K562 (cell line): ENCODE results near the gene NCKIPSD. TPM values are rescaled to one million over a fixed set of nuclear protein-coding genes. Genes with fewer than 3 reads are reported as not detected.

Source experiments
- ATAC-seq: fragments of 200-7000 bp; cut with Tn5 transposase; 3 replicates; pipeline ENCODE4 v1.9.1; 2020; ENCODE audit warnings: moderate library complexity
- BruUV-seq: library from RNA; stranded (reverse); fragments of 400-500 nt; replicated peaks from 2 replicates; lab custom pipeline; 2021; lab: Mats Ljungman, UMichigan
- CTCF ChIA-PET: fragments of 300-600 bp; formaldehyde crosslinking; extraction: SDS; loops from one replicate; lab custom pipeline; 2021; ENCODE audit warnings: low intra/inter-chr PET ratio; lab: Yijun Ruan, JAX
- POLR2A ChIA-PET: fragments of 300-600, 350-650 bp; sonication (Branson Sonifier 250); formaldehyde crosslinking; extraction: SDS; loops from one replicate; lab custom pipeline; 2021; ENCODE audit warnings: antibody characterized with exemption, inconsistent platforms; lab: Yijun Ruan, JAX
- DNase-seq, 4 experiments: peaks; one replicate each; pipeline versions ENCODE4 v3.0.0 to v3.0.0-alpha.2; 2011 to 2018; ENCODE audit warnings: low spot score in 3 of 4, mixed read lengths in 3 of 4; ENCODE audit errors: extremely low read depth in 1 of 4
- FAIRE-seq: peaks from 2 replicates; lab custom pipeline; 2011; peaks lifted over from hg19 to GRCh38; lab: Jason Lieb, UNC
- H2AFZ ChIP-seq: 2 replicates; pipeline ENCODE4 v1.6.0; 2011; ENCODE audit warnings: low read depth, low read length, control low read depth, inconsistent platforms
- H3K27ac ChIP-seq: fragments of 200-600 bp; 3 replicates; pipeline ENCODE4 v1.8.0; 2011; ENCODE audit warnings: low read depth, mild to moderate bottlenecking, control low read depth, inconsistent platforms, low read length, moderate library complexity, mixed read lengths; ENCODE audit errors: extremely low read depth
- H3K27me3 ChIP-seq, 2 experiments: fragments of 300-600 bp in 1 of 2; 2 replicates in 1 of 2; 3 replicates in 1 of 2; pipeline versions ENCODE4 v1.6.0 to v1.8.0; 2011; ENCODE audit warnings: inconsistent platforms in 2 of 2, low read length in 2 of 2, mild to moderate bottlenecking in 1 of 2, mixed read lengths in 1 of 2, moderate library complexity in 1 of 2; ENCODE audit not compliant: control insufficient read depth in 2 of 2, insufficient read depth in 2 of 2
- H3K36me3 ChIP-seq: fragments of 300-600 bp; 3 replicates; pipeline ENCODE4 v1.8.0; 2011; ENCODE audit warnings: mild to moderate bottlenecking, low read length, inconsistent platforms; ENCODE audit not compliant: control insufficient read depth, insufficient read depth
- H3K4me1 ChIP-seq, 2 experiments: fragments of 200-600 bp in 1 of 2; replicated peaks in 1 of 2; 2 replicates in 1 of 2; 3 replicates in 1 of 2; pipeline versions ENCODE4 v1.5.1 to v1.8.0; 2011; ENCODE audit warnings: inconsistent platforms in 2 of 2, low read length in 2 of 2, mild to moderate bottlenecking in 1 of 2, mixed read lengths in 1 of 2, moderate library complexity in 1 of 2; ENCODE audit not compliant: control insufficient read depth in 2 of 2, insufficient read depth in 2 of 2
- H3K4me2 ChIP-seq: 2 replicates; pipeline ENCODE4 v1.6.1; 2011; ENCODE audit warnings: low read length, control low read depth, inconsistent platforms, mixed read lengths; ENCODE audit not compliant: insufficient read depth
- H3K4me3 ChIP-seq: fragments of 200-600 bp; sonication (generic), shearing (Covaris generic); 2 replicates; pipeline ENCODE4 v1.5.1; 2016; ENCODE audit warnings: control low read depth, inconsistent platforms
- H3K79me2 ChIP-seq: fragments of 200-600 bp; 3 replicates; pipeline ENCODE4 v1.8.0; 2011; ENCODE audit warnings: low read length, inconsistent platforms; ENCODE audit not compliant: control insufficient read depth, insufficient read depth
- H3K9ac ChIP-seq, 2 experiments: 2 replicates each; pipeline versions ENCODE4 v1.6.0 to v1.6.1; 2011; ENCODE audit warnings: low read depth in 2 of 2, low read length in 2 of 2, control low read depth in 1 of 2, inconsistent platforms in 1 of 2, mild to moderate bottlenecking in 1 of 2, mixed read lengths in 1 of 2; ENCODE audit not compliant: insufficient read depth in 1 of 2
- H3K9me1 ChIP-seq: one replicate; pipeline ENCODE4 v1.6.0; 2011; ENCODE audit warnings: inconsistent platforms, mild to moderate bottlenecking, low read length, moderate library complexity; ENCODE audit not compliant: control insufficient read depth, insufficient read depth
- H3K9me3 ChIP-seq: replicated peaks from 2 replicates; pipeline ENCODE4 v1.5.1; 2011; ENCODE audit warnings: low read depth, low read length, inconsistent platforms; ENCODE audit not compliant: control insufficient read depth, insufficient read depth
- H4K20me1 ChIP-seq: replicated peaks from 2 replicates; pipeline ENCODE4 v1.6.1; 2011; ENCODE audit warnings: low read length, inconsistent platforms, mixed read lengths; ENCODE audit not compliant: control insufficient read depth, insufficient read depth
- CSDE1 ChIP-seq, 2 experiments: fragments of 450-650 bp; IDR thresholded peaks; 2 replicates each; pipeline ENCODE4 v1.6.1; 2016; ENCODE audit warnings: mild to moderate bottlenecking in 1 of 2
- HDAC1 ChIP-seq, 2 experiments: fragments of 450-650 bp; IDR thresholded peaks; 2 replicates each; pipeline ENCODE4 v1.6.1; 2016 to 2017; ENCODE audit warnings: inconsistent platforms in 1 of 2, mild to moderate bottlenecking in 1 of 2, moderate library complexity in 1 of 2
- KDM5B ChIP-seq: fragments of 200-600 bp; sonication (generic); IDR thresholded peaks from 2 replicates; pipeline ENCODE4 v1.6.1; 2012; ENCODE audit warnings: low read depth, mild to moderate bottlenecking, moderate library complexity, low read length, control low read depth, inconsistent platforms; ENCODE audit not compliant: insufficient replicate concordance
- MTA2 ChIP-seq: fragments of 450-650 bp; IDR thresholded peaks from 2 replicates; pipeline ENCODE4 v1.6.1; 2016; ENCODE audit warnings: low read depth
- NCOA2 ChIP-seq, 2 experiments: fragments of 450-650 bp; IDR thresholded peaks; 2 replicates each; pipeline ENCODE4 v1.6.1; 2018; ENCODE audit warnings: mild to moderate bottlenecking in 2 of 2, moderate library complexity in 1 of 2; ENCODE audit not compliant: partially characterized antibody in 2 of 2
- NONO ChIP-seq, 2 experiments: fragments of 200-400 bp in 1 of 2; fragments of 450-650 bp in 1 of 2; formaldehyde crosslinking in 1 of 2; IDR thresholded peaks; 2 replicates each; pipeline ENCODE4 v1.6.1; 2017; ENCODE audit warnings: low read depth in 2 of 2, mild to moderate bottlenecking in 2 of 2, moderate library complexity in 2 of 2, low read length in 1 of 2
- RCOR1 ChIP-seq, 2 experiments: IDR thresholded peaks; 2 replicates each; pipeline ENCODE4 v1.6.1; 2012; ENCODE audit warnings: low read depth in 2 of 2, low read length in 2 of 2, borderline replicate concordance in 1 of 2, improper control_type of control experiment in 1 of 2
- SP1 ChIP-seq: sonication (generic); formaldehyde crosslinking; IDR thresholded peaks from 2 replicates; pipeline ENCODE4 v1.8.1; 2022; ENCODE audit warnings: mild to moderate bottlenecking, missing genetic modification reagents
- U2AF2 ChIP-seq: fragments of 200-400 bp; formaldehyde crosslinking; optimal IDR thresholded peaks from 2 replicates; pipeline ENCODE3; 2017; ENCODE audit warnings: low read depth, mild to moderate bottlenecking, low read length
- ZNF212 ChIP-seq: fragments of 450-650 bp; formaldehyde crosslinking; IDR thresholded peaks from 2 replicates; pipeline ENCODE4 v1.4.0; 2020; ENCODE audit warnings: mild to moderate bottlenecking
- ZNF551 ChIP-seq: fragments of 250-450 bp; sonication (Bioruptor Pico); IDR thresholded peaks from 2 replicates; pipeline ENCODE4 v1.5.0; 2021; ENCODE audit warnings: mild to moderate bottlenecking, moderate library complexity
- ZNF79 ChIP-seq: fragments of 250-450 bp; sonication (Bioruptor Pico); IDR thresholded peaks from 2 replicates; pipeline ENCODE4 v1.4.0; 2020; ENCODE audit warnings: low read depth, mild to moderate bottlenecking, moderate library complexity
- WGBS: fragments of 100-300 bp; shearing (Covaris generic); methylation state at CpG from one replicate; pipeline ENCODE4 v1.1.6; 2016; ENCODE audit warnings: low coverage, mixed read lengths; ENCODE audit not compliant: insufficient coverage; ENCODE audit errors: missing lambda C conversion rate; 5-methylcytosine and 5-hydroxymethylcytosine counted together
- in situ Hi-C: fragments of 300-500 bp; cut with MboI; formaldehyde crosslinking; loops from 4 replicates; pipeline ENCODE4 v1.15.0; 2018; ENCODE audit warnings: inconsistent platforms, mixed read lengths
- intact Hi-C: fragments of 100-400 bp; cut with micrococcal nuclease; formaldehyde crosslinking; loops from 2 replicates; pipeline ENCODE4 v1.14.2; 2022
- polyA plus RNA-seq, 8 experiments: library from polyadenylated mRNA; depleted of rRNA in 4 of 8; stranded (reverse) in 5 of 8; unstranded in 3 of 8; fragments of >200 nt; fragmentation: Nextera tagmentation in 2 of 8; fragmentation: Illumina TruSeq in 1 of 8; extraction: Ambion mirVana in 2 of 8; extraction: Trizol in 1 of 8; gene quantifications; 2 replicates each; pipeline versions ENCODE4 v1.2.1 to v1.2.3, GENCODE V29; 2011 to 2014; ENCODE audit warnings: inconsistent platforms in 1 of 8, missing spikeins in 1 of 8
- total RNA-seq, 7 experiments: library from RNA; depleted of rRNA in 6 of 7; stranded (reverse); fragments of >200 nt in 6 of 7; fragmentation: Illumina TruSeq in 2 of 7; extraction: Trizol in 2 of 7; gene quantifications; 2 replicates each; pipeline versions ENCODE4 v1.2.1 to v1.2.3, GENCODE V29; 2011 to 2021; ENCODE audit warnings: low replicate concordance in 1 of 7
- TF ChIP-seq, protein P1 (sequence below): conservative IDR thresholded peaks from 2 replicates; pipeline ENCODE4 v1.6.1; 2011; ENCODE audit warnings: low read depth, mild to moderate bottlenecking, low read length; ENCODE audit not compliant: control insufficient read depth
- TF ChIP-seq, protein P2 (sequence below): sonication (generic); formaldehyde crosslinking; IDR thresholded peaks from 2 replicates; pipeline ENCODE4 v1.8.1; 2023; ENCODE audit warnings: mild to moderate bottlenecking, missing genetic modification reagents

Gene NCKIPSD
- total and polyA plus RNA-seq, 9 of the 15 experiments (the other 6 are each of a cell fraction or from before 2014, with no cell fraction given): 0.49 to 24.4 (median 12.3) TPM

DNA sequence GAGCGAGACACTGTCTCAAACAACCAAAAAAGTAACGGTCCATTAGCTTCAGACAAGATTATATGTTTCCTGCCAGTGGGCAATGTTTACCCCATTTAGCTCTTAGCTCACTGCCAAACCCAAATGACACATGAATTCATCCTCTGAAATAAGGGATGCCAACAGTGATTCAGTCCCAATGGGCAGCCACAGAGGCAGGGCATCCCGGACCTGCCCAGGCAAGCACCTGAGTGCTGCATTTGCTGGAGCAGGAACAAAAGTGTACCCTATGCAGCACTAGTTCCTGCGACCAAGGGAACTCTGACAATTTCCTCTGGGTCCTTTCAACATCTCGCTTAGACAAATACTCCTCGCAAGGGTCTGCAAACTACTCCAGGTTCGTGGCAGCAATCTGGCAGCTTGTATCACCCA is 23.3 kb upstream of the NCKIPSD start:
- no peak for FAIRE-seq
- ATAC-seq: no peak
- Histone ChIP-seq H3K79me2 (peaks cover 87% of the 10 kb centered on the region), H3K4me1 (no peaks in the 10 kb centered on the region; a peak in 1 of 5 replicates), H4K20me1 (peaks cover 6% of the 10 kb centered on the region; the same call in 1 of the 2 replicates), H3K4me2 (no peak overlapping the region), H3K4me3 (no peak overlapping the region), H3K9ac (no peak overlapping the region; a peak in 1 of 4 replicates), H3K27ac (no peak overlapping the region), H3K27me3 (no peaks in the 10 kb centered on the region), H3K9me1 (no peaks in the 10 kb centered on the region), H3K9me3 (no peaks in the 10 kb centered on the region), H3K36me3 (peaks cover 60% of the 10 kb centered on the region; the same call in 2 of the 3 replicates), H2AFZ (no peak overlapping the region)
- TF ChIP-seq KDM5B: no peak
- TF ChIP-seq, protein P1, sequence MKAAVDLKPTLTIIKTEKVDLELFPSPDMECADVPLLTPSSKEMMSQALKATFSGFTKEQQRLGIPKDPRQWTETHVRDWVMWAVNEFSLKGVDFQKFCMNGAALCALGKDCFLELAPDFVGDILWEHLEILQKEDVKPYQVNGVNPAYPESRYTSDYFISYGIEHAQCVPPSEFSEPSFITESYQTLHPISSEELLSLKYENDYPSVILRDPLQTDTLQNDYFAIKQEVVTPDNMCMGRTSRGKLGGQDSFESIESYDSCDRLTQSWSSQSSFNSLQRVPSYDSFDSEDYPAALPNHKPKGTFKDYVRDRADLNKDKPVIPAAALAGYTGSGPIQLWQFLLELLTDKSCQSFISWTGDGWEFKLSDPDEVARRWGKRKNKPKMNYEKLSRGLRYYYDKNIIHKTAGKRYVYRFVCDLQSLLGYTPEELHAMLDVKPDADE: no peak
- TF ChIP-seq U2AF2: no peak
- TF ChIP-seq NCOA2 (IDR thresholded peaks at IDR 0.05; ENCODE audit: partially characterized antibody in 2 of 2): no peak
- TF ChIP-seq ZNF79 (CRISPR knock-in tag): no peak
- TF ChIP-seq ZNF212 (CRISPR knock-in tag): no peak
- TF ChIP-seq NONO (IDR thresholded peaks at IDR 0.05; ENCODE audit: low read depth in 2 of 2, low read length in 1 of 2): no peak
- no peak for TF ChIP-seq SP1
- TF ChIP-seq CSDE1 (IDR thresholded peaks at IDR 0.05): no peak
- no peak for TF ChIP-seq ZNF551 (CRISPR knock-in tag)
- no peak for TF ChIP-seq RCOR1 (IDR thresholded peaks at IDR 0.05; ENCODE audit: borderline replicate concordance in 1 of 2, low read depth in 2 of 2, low read length in 2 of 2)
- no peak for TF ChIP-seq MTA2
- no peak for TF ChIP-seq HDAC1 (IDR thresholded peaks at IDR 0.05)
- TF ChIP-seq, protein P2, sequence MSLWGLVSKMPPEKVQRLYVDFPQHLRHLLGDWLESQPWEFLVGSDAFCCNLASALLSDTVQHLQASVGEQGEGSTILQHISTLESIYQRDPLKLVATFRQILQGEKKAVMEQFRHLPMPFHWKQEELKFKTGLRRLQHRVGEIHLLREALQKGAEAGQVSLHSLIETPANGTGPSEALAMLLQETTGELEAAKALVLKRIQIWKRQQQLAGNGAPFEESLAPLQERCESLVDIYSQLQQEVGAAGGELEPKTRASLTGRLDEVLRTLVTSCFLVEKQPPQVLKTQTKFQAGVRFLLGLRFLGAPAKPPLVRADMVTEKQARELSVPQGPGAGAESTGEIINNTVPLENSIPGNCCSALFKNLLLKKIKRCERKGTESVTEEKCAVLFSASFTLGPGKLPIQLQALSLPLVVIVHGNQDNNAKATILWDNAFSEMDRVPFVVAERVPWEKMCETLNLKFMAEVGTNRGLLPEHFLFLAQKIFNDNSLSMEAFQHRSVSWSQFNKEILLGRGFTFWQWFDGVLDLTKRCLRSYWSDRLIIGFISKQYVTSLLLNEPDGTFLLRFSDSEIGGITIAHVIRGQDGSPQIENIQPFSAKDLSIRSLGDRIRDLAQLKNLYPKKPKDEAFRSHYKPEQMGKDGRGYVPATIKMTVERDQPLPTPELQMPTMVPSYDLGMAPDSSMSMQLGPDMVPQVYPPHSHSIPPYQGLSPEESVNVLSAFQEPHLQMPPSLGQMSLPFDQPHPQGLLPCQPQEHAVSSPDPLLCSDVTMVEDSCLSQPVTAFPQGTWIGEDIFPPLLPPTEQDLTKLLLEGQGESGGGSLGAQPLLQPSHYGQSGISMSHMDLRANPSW (CRISPR knock-in tag): no peak
- no peak for DNase-seq
- WGBS: 92% methylated on average over 7 of the region's 7 CpGs
- in situ Hi-C loops (no loop called here), intact Hi-C loops (no loop called here)
- no TSS peak for BruUV-seq
- ChIA-PET POLR2A (interaction anchor here (1.1 kb wide), 1 partner anchor 11 kb away, joined by 3 read pairs; no protein-coding TSS in a partner anchor), CTCF (no interaction called here)
